GM12892 (cell line): ENCODE measurements around the gene SUPV3L1.

Source experiments
- POLR2A ChIP-seq: IDR thresholded peaks from 2 replicates; pipeline ENCODE4 v1.6.1; 2011; ENCODE audit warnings: low read depth, low read length, control low read depth
- TAF1 ChIP-seq: IDR thresholded peaks from 2 replicates; pipeline ENCODE4 v1.6.1; 2011; ENCODE audit warnings: low read depth, mild to moderate bottlenecking, control low read depth, low read length, borderline replicate concordance

DNA sequence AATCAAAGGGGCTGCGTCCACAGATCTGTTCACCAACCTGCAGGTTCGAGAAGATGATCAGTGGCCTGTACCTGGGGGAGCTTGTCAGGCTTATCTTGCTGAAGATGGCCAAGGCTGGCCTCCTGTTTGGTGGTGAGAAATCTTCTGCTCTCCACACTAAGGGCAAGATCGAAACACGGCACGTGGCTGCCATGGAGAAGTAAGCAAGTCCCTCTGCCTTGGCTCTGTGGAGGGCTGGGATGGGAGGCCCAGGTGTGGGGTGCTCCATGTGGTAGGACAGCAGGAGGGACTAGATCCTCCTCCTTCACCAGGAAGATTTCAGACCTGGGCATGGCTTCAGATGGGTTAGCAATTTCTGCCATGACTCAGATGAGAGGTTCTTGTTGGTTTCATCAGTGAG is 66.0 kb downstream of the SUPV3L1 start:
- TF ChIP-seq TAF1 = no peak
- TF ChIP-seq POLR2A = no peak
